Measurements from ENCODE around the gene ATP5PF.

- TF ChIP-seq, protein P1, sequence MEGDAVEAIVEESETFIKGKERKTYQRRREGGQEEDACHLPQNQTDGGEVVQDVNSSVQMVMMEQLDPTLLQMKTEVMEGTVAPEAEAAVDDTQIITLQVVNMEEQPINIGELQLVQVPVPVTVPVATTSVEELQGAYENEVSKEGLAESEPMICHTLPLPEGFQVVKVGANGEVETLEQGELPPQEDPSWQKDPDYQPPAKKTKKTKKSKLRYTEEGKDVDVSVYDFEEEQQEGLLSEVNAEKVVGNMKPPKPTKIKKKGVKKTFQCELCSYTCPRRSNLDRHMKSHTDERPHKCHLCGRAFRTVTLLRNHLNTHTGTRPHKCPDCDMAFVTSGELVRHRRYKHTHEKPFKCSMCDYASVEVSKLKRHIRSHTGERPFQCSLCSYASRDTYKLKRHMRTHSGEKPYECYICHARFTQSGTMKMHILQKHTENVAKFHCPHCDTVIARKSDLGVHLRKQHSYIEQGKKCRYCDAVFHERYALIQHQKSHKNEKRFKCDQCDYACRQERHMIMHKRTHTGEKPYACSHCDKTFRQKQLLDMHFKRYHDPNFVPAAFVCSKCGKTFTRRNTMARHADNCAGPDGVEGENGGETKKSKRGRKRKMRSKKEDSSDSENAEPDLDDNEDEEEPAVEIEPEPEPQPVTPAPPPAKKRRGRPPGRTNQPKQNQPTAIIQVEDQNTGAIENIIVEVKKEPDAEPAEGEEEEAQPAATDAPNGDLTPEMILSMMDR (IDR thresholded peaks at IDR 0.05), result no peak
- TF ChIP-seq ZFX (IDR thresholded peaks at IDR 0.05; ENCODE audit: borderline replicate concordance), result no peak
These were observed 38.0 kb upstream of the ATP5PF start for GRCh38 chr21:25772686-25773085.
